GM12874 (cell line): ENCODE data around the gene RASGRP1.

Experiments used
- TF ChIP-seq, protein P1 (sequence below): IDR thresholded peaks from 2 replicates; pipeline ENCODE4 v1.5.1; 2011; ENCODE audit warnings: low read depth, mild to moderate bottlenecking, control low read depth, low read length, moderate library complexity; ENCODE audit not compliant: insufficient read depth

Gene RASGRP1

GRCh38 chr15:38474155-38474757 is 90.4 kb downstream of the RASGRP1 start:
- TF ChIP-seq, protein P1, sequence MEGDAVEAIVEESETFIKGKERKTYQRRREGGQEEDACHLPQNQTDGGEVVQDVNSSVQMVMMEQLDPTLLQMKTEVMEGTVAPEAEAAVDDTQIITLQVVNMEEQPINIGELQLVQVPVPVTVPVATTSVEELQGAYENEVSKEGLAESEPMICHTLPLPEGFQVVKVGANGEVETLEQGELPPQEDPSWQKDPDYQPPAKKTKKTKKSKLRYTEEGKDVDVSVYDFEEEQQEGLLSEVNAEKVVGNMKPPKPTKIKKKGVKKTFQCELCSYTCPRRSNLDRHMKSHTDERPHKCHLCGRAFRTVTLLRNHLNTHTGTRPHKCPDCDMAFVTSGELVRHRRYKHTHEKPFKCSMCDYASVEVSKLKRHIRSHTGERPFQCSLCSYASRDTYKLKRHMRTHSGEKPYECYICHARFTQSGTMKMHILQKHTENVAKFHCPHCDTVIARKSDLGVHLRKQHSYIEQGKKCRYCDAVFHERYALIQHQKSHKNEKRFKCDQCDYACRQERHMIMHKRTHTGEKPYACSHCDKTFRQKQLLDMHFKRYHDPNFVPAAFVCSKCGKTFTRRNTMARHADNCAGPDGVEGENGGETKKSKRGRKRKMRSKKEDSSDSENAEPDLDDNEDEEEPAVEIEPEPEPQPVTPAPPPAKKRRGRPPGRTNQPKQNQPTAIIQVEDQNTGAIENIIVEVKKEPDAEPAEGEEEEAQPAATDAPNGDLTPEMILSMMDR = peak; percentile 71

DNA sequence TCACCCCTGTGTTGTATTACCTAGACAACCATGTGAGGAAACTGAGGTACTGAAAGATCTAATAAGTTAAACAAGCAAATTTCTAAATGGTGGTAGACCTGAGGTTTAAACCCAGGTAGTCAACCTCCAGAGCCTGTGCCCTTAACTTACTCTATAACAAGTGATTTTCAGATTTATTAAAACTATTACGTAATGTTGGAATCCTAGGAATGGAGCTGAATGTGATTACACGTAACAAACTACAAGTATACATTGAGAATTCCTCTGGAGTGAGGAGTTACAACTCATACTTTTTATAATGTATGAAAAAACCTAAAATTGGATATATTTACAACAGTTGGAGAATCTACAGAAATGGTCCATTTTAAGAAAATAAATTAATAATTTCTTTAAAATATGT is 92.6 kb downstream of the RASGRP1 start:
- TF ChIP-seq, protein P1 = no peak

GRCh38 chr15:38470816-38471215 is 93.8 kb downstream of the RASGRP1 start:
- TF ChIP-seq, protein P1 = no peak

DNA sequence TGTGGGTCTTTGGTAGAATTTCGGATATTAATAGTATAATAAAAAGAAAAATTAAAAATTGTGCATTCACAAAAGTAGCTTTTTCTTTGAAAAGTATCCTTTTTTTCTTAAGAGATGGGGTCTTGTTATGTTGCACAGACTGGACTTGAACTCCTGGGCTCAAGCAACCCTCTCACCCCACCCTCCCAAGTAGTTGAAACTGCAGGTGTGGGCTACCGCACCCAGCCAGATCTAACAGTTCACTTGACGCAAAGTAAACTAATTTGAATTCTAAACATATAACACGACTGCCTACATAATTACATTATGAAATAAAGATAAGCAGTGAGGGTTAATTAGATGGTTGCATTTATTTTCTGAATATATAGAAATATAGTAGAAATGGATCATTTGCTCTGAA is 99.9 kb downstream of the RASGRP1 start:
- TF ChIP-seq, protein P1 = no peak

- TF ChIP-seq, protein P1 = no peak
Observed at GRCh38 chr15:38463893-38464292, 100.7 kb downstream of the RASGRP1 start.

GRCh38 chr15:38461066-38461833 is 103.4 kb downstream of the RASGRP1 start:
- TF ChIP-seq, protein P1 = no peak

- TF ChIP-seq, protein P1 = no peak
Observed at GRCh38 chr15:38460543-38460942, 104.1 kb downstream of the RASGRP1 start.
